Measurements from ENCODE around the gene OR6Y1.

- TF ChIP-seq CTCF (IDR thresholded peaks at IDR 0.05) (no peak), NFE2L1 (CRISPR knock-in tag; IDR thresholded peaks at IDR 0.05) (no peak), GABPB1 (CRISPR knock-in tag; IDR thresholded peaks at IDR 0.05) (no peak), SP1 (CRISPR knock-in tag; conservative IDR thresholded peaks at IDR 0.05) (no peak), MXD4 (CRISPR knock-in tag; IDR thresholded peaks at IDR 0.05; ENCODE audit: borderline replicate concordance) (no peak), NR2C2 (CRISPR knock-in tag; IDR thresholded peaks at IDR 0.05) (no peak), ZNF121 (CRISPR knock-in tag; IDR thresholded peaks at IDR 0.05) (no peak), TEAD1 (CRISPR knock-in tag; IDR thresholded peaks at IDR 0.05) (no peak), SMAD3 (CRISPR knock-in tag; IDR thresholded peaks at IDR 0.05; ENCODE audit: borderline replicate concordance) (no peak), STAT6 (CRISPR knock-in tag; conservative IDR thresholded peaks at IDR 0.05; ENCODE audit: low read depth) (no peak)
- TF ChIP-seq, protein P1, sequence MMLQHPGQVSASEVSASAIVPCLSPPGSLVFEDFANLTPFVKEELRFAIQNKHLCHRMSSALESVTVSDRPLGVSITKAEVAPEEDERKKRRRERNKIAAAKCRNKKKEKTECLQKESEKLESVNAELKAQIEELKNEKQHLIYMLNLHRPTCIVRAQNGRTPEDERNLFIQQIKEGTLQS (CRISPR knock-in tag; conservative IDR thresholded peaks at IDR 0.05), result no peak
- TF ChIP-seq, protein P2, sequence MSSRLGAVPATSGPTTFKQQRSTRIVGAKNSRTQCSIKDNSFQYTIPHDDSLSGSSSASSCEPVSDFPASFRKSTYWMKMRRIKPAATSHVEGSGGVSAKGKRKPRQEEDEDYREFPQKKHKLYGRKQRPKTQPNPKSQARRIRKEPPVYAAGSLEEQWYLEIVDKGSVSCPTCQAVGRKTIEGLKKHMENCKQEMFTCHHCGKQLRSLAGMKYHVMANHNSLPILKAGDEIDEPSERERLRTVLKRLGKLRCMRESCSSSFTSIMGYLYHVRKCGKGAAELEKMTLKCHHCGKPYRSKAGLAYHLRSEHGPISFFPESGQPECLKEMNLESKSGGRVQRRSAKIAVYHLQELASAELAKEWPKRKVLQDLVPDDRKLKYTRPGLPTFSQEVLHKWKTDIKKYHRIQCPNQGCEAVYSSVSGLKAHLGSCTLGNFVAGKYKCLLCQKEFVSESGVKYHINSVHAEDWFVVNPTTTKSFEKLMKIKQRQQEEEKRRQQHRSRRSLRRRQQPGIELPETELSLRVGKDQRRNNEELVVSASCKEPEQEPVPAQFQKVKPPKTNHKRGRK (CRISPR knock-in tag; IDR thresholded peaks at IDR 0.05; ENCODE audit: borderline replicate concordance), result no peak
These were observed 34.2 kb downstream of the OR6Y1 start for GRCh38 chr1:158520021-158520420.
